GM19452 (cell line): Measurements from ENCODE around the gene RYR1.
"Not testable (repeated sequence)": the region's sequence is repeated elsewhere in the genome, so short reads cannot be mapped to it uniquely, and the experiment has no call there.

ENCODE experiments used
- ATAC-seq: cut with Tn5 transposase; IDR thresholded peaks from one replicate; pipeline ENCODE4 v1.9.1; 2021; ENCODE audit not compliant: unreplicated experiment

The RYR1 gene

DNA sequence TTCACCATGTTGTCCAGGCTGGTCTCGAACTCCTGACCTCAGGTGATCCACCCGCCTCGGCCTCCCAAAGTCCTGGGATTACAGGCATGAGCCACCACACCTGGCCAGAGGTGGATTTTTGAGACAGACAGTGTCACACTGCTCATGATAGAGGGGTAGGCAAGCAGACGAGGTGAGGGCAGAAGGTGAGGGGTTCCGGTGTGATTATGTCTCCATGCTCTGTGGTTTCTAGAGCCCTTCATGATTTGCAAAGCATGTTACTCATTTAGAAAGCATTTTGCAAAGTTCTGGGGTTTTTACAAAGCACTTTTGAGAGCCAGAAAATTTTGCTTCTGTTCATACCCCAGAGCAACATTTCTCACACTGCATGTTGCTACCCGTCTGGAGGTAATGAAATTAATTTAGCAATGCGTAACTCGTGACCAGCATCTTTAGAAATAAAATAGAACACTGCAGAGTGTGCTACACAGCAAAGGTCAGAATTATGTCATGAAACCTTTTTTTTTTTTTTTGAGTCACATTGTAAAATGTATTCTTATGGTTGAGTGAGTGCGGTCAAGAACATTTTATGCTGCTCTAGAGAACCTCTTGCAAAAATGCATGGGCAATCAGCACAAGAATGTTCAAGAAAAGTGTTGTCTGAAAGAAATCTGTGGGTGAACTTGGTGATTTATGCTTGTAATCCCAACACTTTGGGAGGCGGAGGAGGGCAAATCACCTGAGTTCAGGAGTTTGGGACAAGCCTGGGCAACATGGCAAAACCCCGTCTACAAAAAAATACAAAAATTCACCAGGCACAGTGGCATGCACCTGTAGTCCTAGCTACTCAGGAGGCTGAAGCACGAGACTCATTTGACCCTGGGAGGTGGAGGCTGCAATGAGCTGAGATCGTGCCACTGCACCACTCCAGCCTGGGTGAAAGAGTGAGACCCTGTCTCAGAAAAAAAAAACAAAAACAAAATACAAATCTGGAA lies 126.2 kb downstream of the RYR1 start:
- ATAC-seq: peak; percentile 71

GRCh38 chr19:38561053-38561606 lies 127.6 kb downstream of the RYR1 start:
- ATAC-seq: no peak

GRCh38 chr19:38561658-38562057 lies 128.2 kb downstream of the RYR1 start:
- no peak for ATAC-seq

GRCh38 chr19:38562096-38562495 lies 128.6 kb downstream of the RYR1 start:
- no peak for ATAC-seq

DNA sequence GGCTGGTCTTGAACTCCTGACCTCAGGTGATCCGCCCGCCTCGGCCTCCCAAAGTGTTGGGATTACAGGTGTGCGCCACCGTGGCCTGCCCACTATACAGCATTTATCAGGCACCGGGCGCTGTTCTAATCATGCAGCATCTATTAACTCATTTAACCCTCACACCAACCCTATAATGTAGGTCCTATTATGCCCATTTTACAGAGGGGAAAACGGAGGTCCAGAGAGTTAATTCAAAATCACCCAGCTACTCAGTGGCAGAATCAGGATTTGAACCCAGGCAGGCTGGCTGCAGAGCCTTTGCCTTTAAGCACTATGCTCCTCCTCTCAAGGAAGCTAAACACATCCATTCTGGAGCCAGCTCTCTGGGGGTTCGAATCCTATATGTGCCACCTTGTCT lies 130.0 kb downstream of the RYR1 start:
- no peak for ATAC-seq

DNA sequence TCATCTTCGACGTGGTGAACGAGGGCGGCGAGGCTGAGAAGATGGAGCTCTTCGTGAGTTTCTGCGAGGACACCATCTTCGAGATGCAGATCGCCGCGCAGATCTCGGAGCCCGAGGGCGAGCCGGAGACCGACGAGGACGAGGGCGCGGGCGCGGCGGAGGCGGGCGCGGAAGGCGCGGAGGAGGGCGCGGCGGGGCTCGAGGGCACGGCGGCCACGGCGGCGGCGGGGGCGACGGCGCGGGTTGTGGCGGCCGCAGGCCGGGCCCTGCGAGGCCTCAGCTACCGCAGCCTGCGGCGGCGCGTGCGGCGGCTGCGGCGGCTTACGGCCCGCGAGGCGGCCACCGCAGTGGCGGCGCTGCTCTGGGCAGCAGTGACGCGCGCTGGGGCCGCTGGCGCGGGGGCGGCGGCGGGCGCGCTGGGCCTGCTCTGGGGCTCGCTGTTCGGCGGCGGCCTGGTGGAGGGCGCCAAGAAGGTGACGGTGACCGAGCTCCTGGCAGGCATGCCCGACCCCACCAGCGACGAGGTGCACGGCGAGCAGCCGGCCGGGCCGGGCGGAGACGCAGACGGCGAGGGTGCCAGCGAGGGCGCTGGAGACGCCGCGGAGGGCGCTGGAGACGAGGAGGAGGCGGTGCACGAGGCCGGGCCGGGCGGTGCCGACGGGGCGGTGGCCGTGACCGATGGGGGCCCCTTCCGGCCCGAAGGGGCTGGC lies 131.6 kb downstream of the RYR1 start:
- no peak for ATAC-seq

GRCh38 chr19:38565691-38566105 lies 132.2 kb downstream of the RYR1 start:
- ATAC-seq: no peak

DNA sequence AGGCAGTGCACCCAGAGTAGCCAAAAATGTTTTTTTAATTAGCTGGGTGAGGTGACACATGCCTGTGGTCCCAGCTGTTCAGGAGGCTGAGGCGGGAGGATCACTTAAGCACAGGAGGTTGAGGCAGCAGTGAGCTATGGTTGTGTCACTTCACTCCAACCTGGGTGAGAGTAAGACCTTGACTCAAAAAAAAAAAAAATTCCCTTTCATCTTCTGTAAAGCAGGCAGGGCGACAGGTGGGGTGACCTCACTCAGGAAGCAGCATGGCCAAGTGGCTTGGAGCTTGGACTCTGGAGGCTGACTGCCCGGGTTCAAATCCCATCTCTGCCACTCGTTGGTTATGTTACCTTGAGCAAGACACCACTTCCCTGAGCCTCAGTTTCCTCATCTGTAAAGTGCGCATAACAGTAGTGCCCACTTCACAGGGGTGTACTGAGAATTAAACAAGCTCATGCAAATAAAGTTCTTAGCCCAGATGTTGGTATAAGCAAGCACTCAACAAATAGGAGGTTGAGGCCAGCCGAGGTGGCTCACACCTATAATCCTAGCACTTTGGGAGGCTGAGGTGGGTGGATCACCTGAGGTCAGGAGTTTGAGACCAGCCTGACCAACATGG lies 136.0 kb downstream of the RYR1 start:
- no peak for ATAC-seq

DNA sequence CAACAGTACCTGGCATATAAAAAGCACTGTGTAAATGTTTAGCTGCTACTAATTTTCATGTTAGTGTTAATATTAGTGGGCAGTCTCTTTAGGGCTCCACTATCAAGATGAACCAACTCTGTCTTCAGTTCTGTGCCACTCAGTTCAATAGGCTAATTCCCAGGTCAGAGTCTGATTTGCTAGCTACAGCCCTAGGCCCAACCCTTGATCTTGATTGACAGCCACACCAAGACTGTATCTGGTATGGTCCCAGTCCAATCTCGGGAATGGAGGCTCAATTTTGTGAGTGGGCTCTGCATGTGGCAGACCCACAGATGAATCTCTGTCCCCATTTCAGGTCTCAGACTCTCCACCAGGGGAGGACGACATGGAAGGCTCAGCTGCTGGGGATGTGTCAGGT lies 138.2 kb downstream of the RYR1 start:
- ATAC-seq: no peak

DNA sequence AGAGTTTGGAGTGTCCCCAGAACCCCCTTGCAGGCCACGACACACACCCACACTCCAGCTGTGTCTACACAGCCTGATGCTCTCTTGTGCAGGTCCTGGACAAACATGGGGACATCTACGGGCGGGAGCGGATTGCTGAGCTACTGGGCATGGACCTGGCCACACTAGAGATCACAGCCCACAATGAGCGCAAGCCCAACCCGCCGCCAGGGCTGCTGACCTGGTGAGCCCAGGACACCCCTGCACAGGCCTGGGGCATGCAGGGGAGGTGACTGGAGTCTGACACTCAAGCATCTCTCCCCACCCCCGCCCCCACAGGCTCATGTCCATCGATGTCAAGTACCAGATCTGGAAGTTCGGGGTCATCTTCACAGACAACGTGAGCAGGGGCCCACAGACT lies 144.3 kb downstream of the RYR1 start:
- ATAC-seq: no peak

- not testable (repeated sequence) for ATAC-seq
These were observed 145.8 kb downstream of the RYR1 start for GRCh38 chr19:38579304-38579703.

GRCh38 chr19:38580080-38580479 lies 146.6 kb downstream of the RYR1 start:
- no peak for ATAC-seq

DNA sequence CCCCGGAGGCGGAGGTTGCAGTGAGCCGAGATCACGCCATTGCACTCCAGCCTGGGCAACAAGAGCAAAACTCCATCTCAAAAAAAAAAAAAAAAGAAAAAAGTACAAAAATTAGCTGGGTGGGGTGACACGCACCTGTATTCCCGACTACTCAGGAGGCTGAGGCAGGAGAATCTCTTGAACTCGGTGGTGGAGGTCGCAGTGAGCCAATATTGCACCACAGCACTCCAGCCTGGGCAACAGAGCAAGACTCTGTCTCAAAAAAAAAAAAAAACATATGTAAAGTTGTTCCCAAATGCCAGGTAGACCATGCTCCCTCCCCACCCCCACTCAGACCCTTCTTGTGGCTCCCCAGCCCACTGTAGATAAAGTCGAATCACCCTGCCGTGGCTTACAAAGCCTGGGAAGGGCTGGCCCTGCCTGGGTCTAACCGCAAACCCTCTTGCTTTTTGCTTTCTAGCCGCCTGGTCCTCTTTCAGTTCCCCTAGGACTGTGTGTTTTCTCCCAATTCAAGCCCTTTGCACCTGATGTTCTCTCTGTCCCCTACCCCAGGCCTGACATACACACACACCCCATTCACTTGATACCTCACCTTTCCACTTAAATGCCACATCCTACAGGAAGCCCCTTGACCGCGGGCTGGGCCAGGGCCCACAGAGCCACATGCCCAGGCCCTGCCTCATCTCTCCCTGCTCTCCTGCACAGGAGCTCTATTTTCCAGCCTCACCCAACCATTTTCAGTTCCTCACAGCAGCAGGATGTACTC lies 149.9 kb downstream of the RYR1 start:
- ATAC-seq: no peak

DNA sequence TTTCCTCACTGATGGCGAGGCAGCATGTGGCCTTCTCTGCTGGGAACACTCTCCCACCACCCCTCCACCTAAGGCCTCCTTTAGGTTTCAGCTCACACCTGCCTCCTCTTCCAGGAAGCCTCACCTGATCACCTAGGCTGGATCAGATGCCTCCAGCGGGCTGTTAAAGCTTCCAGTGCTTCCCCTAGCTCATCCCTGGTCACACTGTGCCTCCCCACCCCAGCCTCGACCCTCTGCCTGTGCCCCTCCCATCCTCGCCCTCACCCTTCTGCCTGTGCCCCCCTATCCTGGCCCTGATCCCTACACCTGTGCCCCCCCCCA lies 150.5 kb downstream of the RYR1 start:
- no peak for ATAC-seq

DNA sequence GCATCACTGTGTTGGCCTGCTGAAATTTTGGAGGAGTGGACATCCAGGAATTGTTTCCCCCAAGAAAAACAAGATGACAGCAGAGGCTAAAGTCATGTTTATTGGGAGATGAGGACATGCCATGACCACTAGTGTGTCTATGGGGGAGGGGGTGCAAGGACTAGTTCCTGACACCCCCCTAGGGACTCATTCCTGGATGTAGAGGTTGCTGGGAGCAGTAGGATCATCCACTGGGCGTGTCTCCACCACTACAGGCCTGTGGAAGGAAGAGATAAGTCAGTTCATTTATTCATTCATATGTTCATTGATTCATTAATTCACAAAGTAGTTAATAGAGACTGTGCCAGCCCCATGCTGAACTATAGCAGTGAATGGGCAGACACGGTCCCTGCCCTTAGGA lies 154.1 kb downstream of the RYR1 start:
- ATAC-seq: no peak

- ATAC-seq: no peak
These were observed 154.6 kb downstream of the RYR1 start for GRCh38 chr19:38588041-38588440.

DNA sequence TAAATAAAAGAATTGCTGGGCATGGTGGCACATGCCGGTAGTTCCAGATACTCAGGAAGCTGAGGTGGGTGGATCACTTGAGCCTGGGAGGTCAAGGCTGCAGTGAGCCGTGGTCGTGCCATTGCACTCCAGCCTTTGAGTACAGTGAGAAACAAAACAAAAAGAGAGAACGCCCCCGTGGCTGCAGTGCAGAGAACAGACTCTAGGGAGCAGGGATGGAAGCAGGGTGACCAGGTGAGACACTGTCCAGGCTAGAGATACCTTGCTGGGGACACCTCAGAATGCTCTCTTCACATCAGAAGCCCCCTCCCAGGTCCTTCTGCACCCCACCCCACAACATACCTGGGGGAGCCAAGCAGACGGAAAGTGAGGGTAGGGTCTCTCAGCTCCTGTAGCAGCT lies 159.4 kb downstream of the RYR1 start:
- no peak for ATAC-seq

DNA sequence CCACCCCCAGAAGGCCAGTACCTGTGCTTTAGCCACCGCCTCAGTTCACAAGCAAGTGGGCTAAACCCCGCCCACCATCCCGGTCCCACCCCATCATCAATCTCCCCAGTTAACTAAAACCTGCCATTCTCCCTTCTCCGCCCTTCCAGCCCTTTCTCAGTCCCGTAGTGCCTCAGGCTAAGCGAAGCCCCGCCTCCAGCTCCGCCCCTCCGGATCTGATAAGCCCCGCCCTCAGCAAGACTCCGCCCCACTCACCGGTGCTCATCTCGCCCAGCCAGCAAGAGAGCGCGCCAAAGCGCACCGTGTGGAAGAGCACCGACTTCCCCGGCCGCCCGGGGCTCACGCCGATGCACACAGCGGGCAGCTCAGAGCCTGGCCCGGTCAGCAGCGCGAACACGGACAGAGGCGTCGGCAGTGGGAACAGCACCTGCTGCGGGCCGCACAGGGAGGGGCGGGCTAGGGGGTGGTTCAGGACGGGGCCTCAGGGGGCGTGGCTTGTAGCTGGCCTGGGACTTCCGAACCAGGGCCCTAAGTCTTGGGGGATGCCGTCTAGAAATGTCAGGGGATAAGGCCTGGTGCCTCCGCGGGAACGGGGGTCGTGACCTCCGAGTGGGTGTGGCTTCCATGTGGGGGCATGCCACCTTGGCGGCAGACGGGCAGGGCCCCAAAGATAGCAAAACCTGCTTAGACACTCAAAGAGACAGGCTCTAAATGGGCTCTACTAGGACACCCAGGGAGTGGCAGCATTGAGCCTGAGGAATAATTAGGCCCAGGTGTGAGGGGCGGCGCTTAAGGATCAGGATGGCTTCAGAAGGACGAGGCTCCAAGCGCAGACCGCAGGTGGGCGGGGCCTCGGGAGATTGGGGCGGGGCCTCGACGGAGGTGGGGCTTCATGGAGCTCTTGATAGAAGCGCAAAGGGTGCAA lies 162.8 kb downstream of the RYR1 start:
- no peak for ATAC-seq

DNA sequence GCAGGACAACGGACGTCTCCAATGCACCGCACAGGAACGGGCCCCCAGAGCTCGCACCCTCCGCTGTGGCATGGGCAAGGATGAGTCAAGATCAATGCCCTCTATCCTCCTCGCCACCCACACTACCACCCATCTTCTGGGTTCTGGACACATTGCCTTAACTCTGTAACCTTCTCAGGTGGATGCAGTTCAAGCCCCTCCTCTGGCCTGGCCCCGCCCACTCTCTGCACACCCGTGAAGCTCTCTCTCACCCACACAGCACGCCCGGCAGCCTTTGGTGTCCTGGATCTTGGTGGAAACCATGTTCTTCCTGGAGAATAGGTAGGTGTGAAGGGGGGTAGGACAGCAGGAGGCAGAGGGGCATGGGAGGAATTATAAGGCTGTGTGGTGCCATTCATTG lies 163.6 kb downstream of the RYR1 start:
- no peak for ATAC-seq

DNA sequence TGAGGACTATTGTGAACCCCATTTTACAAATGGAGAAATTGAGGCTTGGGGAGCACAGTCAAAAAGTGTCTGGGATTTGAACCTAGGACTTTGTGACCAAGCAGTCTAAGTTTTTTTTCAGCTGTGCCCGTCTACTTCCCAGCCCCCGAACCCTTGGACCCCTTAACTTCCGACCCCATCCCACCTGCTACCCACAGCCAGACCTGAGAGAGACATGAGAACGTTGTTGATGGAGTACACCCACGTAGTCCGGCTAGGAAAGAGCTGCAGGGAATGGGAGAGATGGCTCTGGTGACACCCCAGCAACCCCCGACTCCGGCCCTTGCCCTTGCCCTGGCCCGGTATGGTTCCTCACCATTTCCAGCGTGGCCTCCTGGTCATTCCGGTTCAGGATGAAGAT lies 166.2 kb downstream of the RYR1 start:
- no peak for ATAC-seq
